ENCODE measurements around the gene FLVCR1.
A peak's percentile ranks its signal among the peaks of the same experiment; 100 is the strongest.

Gene FLVCR1

GRCh38 chr1:212916481-212917133, 58.5 kb downstream of the FLVCR1 start:
- peak; percentile 38 for DNase-seq

- DNase-seq: no peak
Measured at GRCh38 chr1:212917134-212917485, 59.0 kb downstream of the FLVCR1 start.

GRCh38 chr1:212917858-212918257, 59.8 kb downstream of the FLVCR1 start:
- DNase-seq: no peak

GRCh38 chr1:212918824-212919223, 60.7 kb downstream of the FLVCR1 start:
- no peak for DNase-seq

GRCh38 chr1:212920246-212920645, 62.2 kb downstream of the FLVCR1 start:
- DNase-seq: no peak

GRCh38 chr1:212920896-212921295, 62.8 kb downstream of the FLVCR1 start:
- DNase-seq: no peak

- no peak for DNase-seq
Measured at GRCh38 chr1:212922016-212922415, 63.9 kb downstream of the FLVCR1 start.

GRCh38 chr1:212926372-212926771, 68.3 kb downstream of the FLVCR1 start:
- no peak for DNase-seq

- no peak for DNase-seq
Measured at GRCh38 chr1:212928323-212929291, 70.5 kb downstream of the FLVCR1 start.

GRCh38 chr1:212930986-212931678, 73.1 kb downstream of the FLVCR1 start:
- DNase-seq: no peak

- DNase-seq: no peak
Measured at GRCh38 chr1:212933815-212934471, 75.9 kb downstream of the FLVCR1 start.

GRCh38 chr1:212935387-212935981, 77.4 kb downstream of the FLVCR1 start:
- DNase-seq: no peak

- DNase-seq: no peak
Measured at GRCh38 chr1:212937034-212937433, 79.0 kb downstream of the FLVCR1 start.

- no peak for DNase-seq
Measured at GRCh38 chr1:212938846-212939245, 80.8 kb downstream of the FLVCR1 start.

- DNase-seq: no peak
Measured at GRCh38 chr1:212941452-212941851, 83.4 kb downstream of the FLVCR1 start.

GRCh38 chr1:212942679-212943392, 84.8 kb downstream of the FLVCR1 start:
- no peak for DNase-seq

GRCh38 chr1:212943393-212943710, 85.3 kb downstream of the FLVCR1 start:
- DNase-seq: no peak

- DNase-seq: no peak
Measured at GRCh38 chr1:212944229-212944901, 86.3 kb downstream of the FLVCR1 start.

GRCh38 chr1:212945056-212945455, 87.0 kb downstream of the FLVCR1 start:
- no peak for DNase-seq

GRCh38 chr1:212945463-212946160, 87.5 kb downstream of the FLVCR1 start:
- DNase-seq: no peak

GRCh38 chr1:212946872-212947271, 88.8 kb downstream of the FLVCR1 start:
- DNase-seq: no peak

Measured in fibroblast of skin of right biceps (primary cell).